Natural killer cell (primary cell): ENCODE measurements around the gene SAT1. TPM values are rescaled to one million over a fixed set of nuclear protein-coding genes. Genes with fewer than 3 reads are reported as not detected.

Experiments
- ATAC-seq, 3 donors: fragments of 150-1000 bp in 2 of 3; fragments of 200-7000 bp in 1 of 3; cut with Tn5 transposase; 1 replicate in 1 of 3; 2 replicates in 2 of 3; pipeline ENCODE4 v1.10.0; 2021; ENCODE audit warnings: mild to moderate bottlenecking in 2 of 3, moderate library complexity in 2 of 3
- DNase-seq, 2 donors: peaks; one replicate each; pipeline versions ENCODE4 v3.0.0 to v3.0.0-alpha.2; 2013 to 2021; ENCODE audit warnings: mixed read lengths in 1 of 2
- H3K27ac ChIP-seq: one replicate; pipeline ENCODE4 v1.5.1; 2013; ENCODE audit warnings: mild to moderate bottlenecking, low read length
- H3K27me3 ChIP-seq: one replicate; pipeline ENCODE4 v1.6.1; 2013; ENCODE audit warnings: low read length; ENCODE audit not compliant: control insufficient read depth, insufficient read depth
- H3K36me3 ChIP-seq: one replicate; pipeline ENCODE4 v1.6.1; 2013; ENCODE audit warnings: low read length; ENCODE audit not compliant: control insufficient read depth, insufficient read depth
- H3K4me1 ChIP-seq: one replicate; pipeline ENCODE4 v1.6.1; 2013; ENCODE audit warnings: low read length; ENCODE audit not compliant: control insufficient read depth, insufficient read depth
- H3K4me3 ChIP-seq: one replicate; pipeline ENCODE4 v1.5.1; 2013; ENCODE audit warnings: low read length
- H3K9me3 ChIP-seq: one replicate; pipeline ENCODE4 v1.6.1; 2013; ENCODE audit warnings: low read length; ENCODE audit not compliant: control insufficient read depth, insufficient read depth
- H3K27ac Mint-ChIP-seq, 2 donors: one replicate each; pipeline ENCODE4 v1.8.0; 2022; ENCODE audit warnings: mild to moderate bottlenecking in 2 of 2, mixed read lengths in 2 of 2, moderate library complexity in 1 of 2
- H3K27me3 Mint-ChIP-seq, 2 donors: one replicate each; pipeline ENCODE4 v1.8.0; 2022; ENCODE audit warnings: low read depth in 2 of 2, mixed read lengths in 2 of 2
- H3K36me3 Mint-ChIP-seq: one replicate; pipeline ENCODE4 v1.8.0; 2022; ENCODE audit warnings: mixed read lengths
- H3K4me1 Mint-ChIP-seq, 2 donors: one replicate each; pipeline ENCODE4 v1.8.0; 2022; ENCODE audit warnings: mixed read lengths in 2 of 2
- H3K4me3 Mint-ChIP-seq: one replicate; pipeline ENCODE4 v1.8.0; 2022; ENCODE audit warnings: mild to moderate bottlenecking, moderate library complexity, mixed read lengths
- H3K9me3 Mint-ChIP-seq, 2 donors: one replicate each; pipeline ENCODE4 v1.8.0; 2022; ENCODE audit warnings: mixed read lengths in 2 of 2
- CTCF ChIP-seq: fragments of 200-600 bp; IDR thresholded peaks from one replicate; pipeline ENCODE4 v1.8.0; 2022; ENCODE audit warnings: antibody characterized with exemption
- WGBS: methylation state at CpG from one replicate; pipeline ENCODE4 v1.1.7; 2013; ENCODE audit warnings: missing lambda C conversion rate; ENCODE audit not compliant: insufficient coverage; 5-methylcytosine and 5-hydroxymethylcytosine counted together
- intact Hi-C: fragments of 100-400 bp; cut with micrococcal nuclease; formaldehyde crosslinking; loops from one replicate; pipeline ENCODE4 v1.14.2; 2022
- total RNA-seq, 4 donors: library from RNA; stranded (reverse); fragments of 120-200 nt in 1 of 4; gene quantifications; one replicate each; pipeline versions ENCODE4 v1.2.3 to v1.2.4, GENCODE V29; 2013 to 2022

Gene SAT1
- total RNA-seq, 3 donors from 2014 or later (not counting 1 experiment from before 2014, with no cell fraction given), result 276 to 667 (median 524) TPM

- TF ChIP-seq CTCF, result no peak
- Mint-ChIP-seq H3K36me3 (no peaks in the 10 kb centered on the region), H3K27ac (no peak overlapping the region), H3K27me3 (no peaks in the 10 kb centered on the region), H3K4me1 (peaks cover 12 to 17% of the 10 kb centered on the region in 2 donors), H3K9me3 (no peaks in the 10 kb centered on the region), H3K4me3 (no peak overlapping the region)
- 100% methylated on average over 1 of the region's 4 CpGs for WGBS
- Histone ChIP-seq H3K27ac (no peak overlapping the region), H3K9me3 (no peaks in the 10 kb centered on the region), H3K27me3 (no peaks in the 10 kb centered on the region), H3K4me1 (peaks cover 5% of the 10 kb centered on the region), H3K4me3 (no peak overlapping the region), H3K36me3 (peaks cover 10% of the 10 kb centered on the region)
- ATAC-seq (no peak), DNase-seq (no peak)
- intact Hi-C loops, result loop anchor here (10.0 kb wide), 1 partner anchor 124 kb away; the partner anchor contains the start of gene PRDX4
These were observed 6.0 kb downstream of the SAT1 start for GRCh38 chrX:23788946-23789345.

GRCh38 chrX:23789386-23790154, 6.6 kb downstream of the SAT1 start:
- intact Hi-C loops, result loop anchor here (10.0 kb wide), 1 partner anchor 125 kb away; the partner anchor contains the start of gene PRDX4
- Mint-ChIP-seq H3K27me3 (no peaks in the 10 kb centered on the region), H3K36me3 (no peaks in the 10 kb centered on the region), H3K27ac (no peak overlapping the region), H3K9me3 (no peaks in the 10 kb centered on the region), H3K4me1 (peaks cover 10 to 11% of the 10 kb centered on the region in 2 donors), H3K4me3 (no peak overlapping the region)
- Histone ChIP-seq H3K9me3 (no peaks in the 10 kb centered on the region), H3K36me3 (peaks cover 10% of the 10 kb centered on the region), H3K4me1 (peaks cover 3% of the 10 kb centered on the region), H3K27ac (no peak overlapping the region), H3K27me3 (no peaks in the 10 kb centered on the region), H3K4me3 (no peak overlapping the region)
- WGBS, result 92% methylated on average over 6 of the region's 8 CpGs
- TF ChIP-seq CTCF, result no peak
- no peak for DNase-seq
- no peak for ATAC-seq

- H3K27me3 ChIP-seq, result no peaks in the 10 kb centered on the region
- H3K4me3 ChIP-seq, result no peak overlapping the region
- no peak for DNase-seq
- Mint-ChIP-seq H3K36me3 (no peaks in the 10 kb centered on the region), H3K9me3 (no peaks in the 10 kb centered on the region), H3K27me3 (no peaks in the 10 kb centered on the region), H3K27ac (no peak overlapping the region), H3K4me1 (peaks cover 5% of the 10 kb centered on the region in 2 donors), H3K4me3 (no peak overlapping the region)
- WGBS, result no CpG with 5 or more reads among the region's 11 CpGs
- intact Hi-C loops, result no loop called here
- no peaks in the 10 kb centered on the region for H3K4me1 ChIP-seq
- no peaks in the 10 kb centered on the region for H3K9me3 ChIP-seq
- TF ChIP-seq CTCF, result no peak
- no peak overlapping the region for H3K27ac ChIP-seq
- peaks cover 6% of the 10 kb centered on the region for H3K36me3 ChIP-seq
- ATAC-seq, result no peak
These were observed 7.2 kb downstream of the SAT1 start for GRCh38 chrX:23790155-23790497.
